OCI-LY7 (cell line): ENCODE measurements around the gene PGC. TPM values are rescaled to one million over a fixed set of nuclear protein-coding genes. Genes with fewer than 3 reads are reported as not detected.

Experiments
- BruUV-seq: library from RNA; stranded (reverse); fragments of 400-500 nt; replicated peaks from 2 replicates; lab custom pipeline; 2021; lab: Mats Ljungman, UMichigan
- CTCF ChIA-PET: fragments of 300-600 bp; sonication (Branson Sonifier 250); formaldehyde crosslinking; loops from one replicate; lab custom pipeline; 2022; ENCODE audit warnings: antibody characterized with exemption; ENCODE audit not compliant: unreplicated experiment; lab: Charles Lee
- POLR2A ChIA-PET: fragments of 300-600 bp; sonication (Branson Sonifier 250); formaldehyde crosslinking; loops from one replicate; lab custom pipeline; 2022; ENCODE audit warnings: antibody characterized with exemption; lab: Charles Lee
- DNase-seq: peaks from one replicate; pipeline ENCODE4 v3.0.0-alpha.2; 2015; ENCODE audit warnings: low spot score
- H2AFZ ChIP-seq: fragments of 200-600 bp; sonication (generic), shearing (Covaris generic); 2 replicates; pipeline ENCODE4 v1.6.1; 2014; ENCODE audit warnings: mild to moderate bottlenecking, antibody characterized with exemption, low read length, moderate library complexity
- H3K27ac ChIP-seq: fragments of 200-600 bp; sonication (generic); 2 replicates; pipeline ENCODE4 v1.5.1; 2014; ENCODE audit warnings: mixed run types, low read depth, mild to moderate bottlenecking, moderate library complexity, low read length, inconsistent platforms; ENCODE audit not compliant: poor library complexity, severe bottlenecking
- H3K36me3 ChIP-seq: fragments of 200-600 bp; sonication (generic); 2 replicates; pipeline ENCODE4 v1.6.1; 2014; ENCODE audit warnings: mild to moderate bottlenecking, antibody characterized with exemption, low read length, moderate library complexity, mixed read lengths; ENCODE audit not compliant: insufficient read depth
- H3K4me1 ChIP-seq: fragments of 200-600 bp; sonication (generic); 2 replicates; pipeline ENCODE4 v1.5.1; 2014; ENCODE audit warnings: mild to moderate bottlenecking, low read length; ENCODE audit not compliant: insufficient read depth, poor library complexity, severe bottlenecking
- H3K4me2 ChIP-seq: fragments of 200-600 bp; sonication (generic); 2 replicates; pipeline ENCODE4 v1.6.1; 2014; ENCODE audit warnings: mild to moderate bottlenecking, low read length
- H3K4me3 ChIP-seq: fragments of 200-600 bp; sonication (generic); 2 replicates; pipeline ENCODE4 v1.5.1; 2014; ENCODE audit warnings: mild to moderate bottlenecking, low read depth, low read length; ENCODE audit not compliant: poor library complexity, severe bottlenecking
- H3K79me2 ChIP-seq: fragments of 200-600 bp; sonication (generic); 2 replicates; pipeline ENCODE4 v1.6.1; 2016; ENCODE audit warnings: low read depth, mild to moderate bottlenecking, low read length, moderate library complexity, mixed read lengths; ENCODE audit not compliant: insufficient read depth
- H3K9me2 ChIP-seq: fragments of 200-600 bp; sonication (generic); 2 replicates; pipeline ENCODE4 v1.6.1; 2016; ENCODE audit warnings: mild to moderate bottlenecking, low read length, mixed read lengths; ENCODE audit not compliant: insufficient read depth
- H3K9me3 ChIP-seq: fragments of 200-600 bp; sonication (generic); 2 replicates; pipeline ENCODE4 v1.6.1; 2014; ENCODE audit warnings: mild to moderate bottlenecking, mixed run types, low read length, mixed read lengths
- H4K20me1 ChIP-seq: fragments of 200-600 bp; sonication (generic); 2 replicates; pipeline ENCODE4 v1.6.1; 2014; ENCODE audit warnings: mild to moderate bottlenecking, antibody characterized with exemption, low read length, moderate library complexity, mixed read lengths; ENCODE audit not compliant: insufficient read depth
- EZH2phosphoT487 ChIP-seq: fragments of 200-600 bp; sonication (generic); IDR thresholded peaks from 2 replicates; pipeline ENCODE4 v1.6.1; 2018; ENCODE audit warnings: low read depth, borderline replicate concordance, mild to moderate bottlenecking, mixed run types, antibody characterized with exemption, low read length, moderate library complexity, mixed read lengths
- intact Hi-C: fragments of 100-400 bp; cut with micrococcal nuclease; formaldehyde crosslinking; loops from one replicate; pipeline ENCODE4 v1.10.0; 2022; ENCODE audit not compliant: unreplicated experiment
- total RNA-seq, 2 experiments: library from RNA; depleted of rRNA in 1 of 2; stranded (reverse); fragments of >200 nt in 1 of 2; shearing (Covaris generic) in 1 of 2; gene quantifications; 2 replicates each; pipeline ENCODE4 v1.2.3, GENCODE V29; 2014 to 2022
- TF ChIP-seq, protein P1 (sequence below): fragments of 200-600 bp; sonication (generic); conservative IDR thresholded peaks from 2 replicates; pipeline ENCODE4 v1.5.1; 2014; ENCODE audit warnings: mild to moderate bottlenecking, antibody characterized with exemption, low read length, moderate library complexity, mixed read lengths

Gene PGC
- total RNA-seq, 2 experiments from 2014 or later = not detected

DNA sequence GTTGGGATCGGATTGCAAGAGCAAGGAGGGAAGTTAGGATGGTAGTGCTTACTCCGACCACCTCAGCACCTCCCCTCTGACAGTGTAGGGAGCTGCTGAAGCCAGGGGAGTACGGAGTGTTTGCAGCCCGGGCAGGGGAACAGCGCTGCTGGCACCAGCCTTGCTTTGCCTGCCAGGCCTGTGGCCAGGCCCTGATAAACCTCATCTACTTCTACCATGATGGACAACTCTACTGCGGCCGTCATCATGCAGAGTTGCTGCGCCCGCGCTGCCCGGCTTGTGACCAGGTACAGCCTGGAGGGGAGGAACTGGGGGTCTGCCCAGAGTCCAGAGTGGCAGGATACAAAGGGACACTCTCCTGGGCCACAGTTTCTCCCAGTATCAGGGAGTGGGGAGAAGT, 38.1 kb upstream of the PGC start:
- H2AFZ ChIP-seq = no peak overlapping the region
- no TSS peak for BruUV-seq
- no peaks in the 10 kb centered on the region for H3K9me2 ChIP-seq
- peaks cover 27% of the 10 kb centered on the region; the same call in 1 of the 2 replicates for H3K79me2 ChIP-seq
- no peaks in the 10 kb centered on the region for H3K9me3 ChIP-seq
- ChIA-PET POLR2A (interaction anchor here (0.8 to 2.8 kb wide), 2 partner anchors 231 to 263 kb away, joined by 4 to 11 read pairs; partner anchors contain the start of gene TAF8), CTCF (no interaction called here)
- intact Hi-C loops = loop anchor here (10.0 kb wide), 1 partner anchor 670 kb away; the partner anchor contains the start of gene TRERF1
- H3K4me1 ChIP-seq = peaks cover 51% of the 10 kb centered on the region
- H3K36me3 ChIP-seq = peaks cover 15% of the 10 kb centered on the region
- H3K27ac ChIP-seq = no peak overlapping the region
- H3K4me3 ChIP-seq = peak overlapping the region; percentile 86
- H3K4me2 ChIP-seq = peak overlapping the region; percentile 91
- DNase-seq = no peak
- TF ChIP-seq, protein P1, sequence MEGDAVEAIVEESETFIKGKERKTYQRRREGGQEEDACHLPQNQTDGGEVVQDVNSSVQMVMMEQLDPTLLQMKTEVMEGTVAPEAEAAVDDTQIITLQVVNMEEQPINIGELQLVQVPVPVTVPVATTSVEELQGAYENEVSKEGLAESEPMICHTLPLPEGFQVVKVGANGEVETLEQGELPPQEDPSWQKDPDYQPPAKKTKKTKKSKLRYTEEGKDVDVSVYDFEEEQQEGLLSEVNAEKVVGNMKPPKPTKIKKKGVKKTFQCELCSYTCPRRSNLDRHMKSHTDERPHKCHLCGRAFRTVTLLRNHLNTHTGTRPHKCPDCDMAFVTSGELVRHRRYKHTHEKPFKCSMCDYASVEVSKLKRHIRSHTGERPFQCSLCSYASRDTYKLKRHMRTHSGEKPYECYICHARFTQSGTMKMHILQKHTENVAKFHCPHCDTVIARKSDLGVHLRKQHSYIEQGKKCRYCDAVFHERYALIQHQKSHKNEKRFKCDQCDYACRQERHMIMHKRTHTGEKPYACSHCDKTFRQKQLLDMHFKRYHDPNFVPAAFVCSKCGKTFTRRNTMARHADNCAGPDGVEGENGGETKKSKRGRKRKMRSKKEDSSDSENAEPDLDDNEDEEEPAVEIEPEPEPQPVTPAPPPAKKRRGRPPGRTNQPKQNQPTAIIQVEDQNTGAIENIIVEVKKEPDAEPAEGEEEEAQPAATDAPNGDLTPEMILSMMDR = no peak
- no peak for TF ChIP-seq EZH2phosphoT487
- H4K20me1 ChIP-seq = 0 out of 2 replicates have a peak, but pooled peaks cover 4% of the 10 kb centered on the region

DNA sequence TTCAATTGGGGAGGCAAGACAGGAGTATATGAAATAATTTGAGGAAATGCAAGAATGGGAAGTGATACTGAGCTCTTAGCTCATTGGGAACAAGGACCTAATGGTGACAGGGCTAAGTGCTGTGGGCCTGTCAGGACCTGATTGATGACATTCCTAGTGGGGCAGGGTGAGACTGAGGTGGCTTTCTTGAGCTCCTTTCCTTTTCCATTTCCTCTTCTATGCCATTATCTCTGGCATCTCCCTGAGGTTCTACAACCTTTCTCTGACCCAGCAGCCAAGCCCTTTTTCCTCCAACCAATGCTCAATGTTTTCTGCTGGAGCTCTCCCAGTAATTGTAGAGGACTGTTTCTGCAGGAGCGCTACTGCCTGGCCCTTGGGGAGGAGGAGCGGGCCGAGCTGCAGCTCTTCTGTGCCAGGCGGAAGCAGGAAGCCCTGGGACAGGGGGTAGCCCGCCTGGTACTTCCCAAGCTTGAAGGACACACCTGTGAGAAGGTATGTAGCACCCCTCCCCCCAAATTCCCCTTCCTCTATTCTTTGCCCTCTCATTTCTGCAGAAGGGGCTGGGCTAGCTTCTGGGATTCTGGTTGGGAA, 37.5 kb upstream of the PGC start:
- peak overlapping the region; percentile 91 for H3K4me2 ChIP-seq
- intact Hi-C loops = loop anchor here (5.0 to 10.0 kb wide), 2 partner anchors 433 to 670 kb away; partner anchors contain the start of genes MRPS10 and TRERF1
- no peaks in the 10 kb centered on the region for H3K9me3 ChIP-seq
- TF ChIP-seq EZH2phosphoT487 = no peak
- TF ChIP-seq, protein P1 = no peak
- H3K27ac ChIP-seq = no peak overlapping the region
- ChIA-PET CTCF (no interaction called here), POLR2A (interaction anchor here (0.8 kb wide), 1 partner anchor 231 kb away, joined by 4 read pairs; no protein-coding TSS in a partner anchor)
- 0 out of 2 replicates have a peak, but pooled peaks cover 2% of the 10 kb centered on the region for H4K20me1 ChIP-seq
- H3K36me3 ChIP-seq = peaks cover 9% of the 10 kb centered on the region
- no peaks in the 10 kb centered on the region for H3K9me2 ChIP-seq
- DNase-seq = peak; percentile 27
- H2AFZ ChIP-seq = no peak overlapping the region
- no TSS peak for BruUV-seq
- peaks cover 21% of the 10 kb centered on the region; the same call in 1 of the 2 replicates for H3K79me2 ChIP-seq
- peaks cover 48% of the 10 kb centered on the region for H3K4me1 ChIP-seq
- H3K4me3 ChIP-seq = no peak overlapping the region
